Measurements from ENCODE around the gene KRTAP6-3.

The KRTAP6-3 gene

GRCh38 chr21:30592140-30592539 is at the start of gene KRTAP6-3:
Gene KRTAP6-3, plus strand, starts transcription at chr21:30592440. Its CDS starts 6 bp downstream, at chr21:30592446.
- no peak for DNase-seq

GRCh38 chr21:30552782-30553181 is 39.5 kb upstream of the KRTAP6-3 start:
- DNase-seq = no peak

GRCh38 chr21:30555095-30555494 is 37.1 kb upstream of the KRTAP6-3 start:
- DNase-seq = no peak

GRCh38 chr21:30561264-30561895 is 30.9 kb upstream of the KRTAP6-3 start, which contains the start of gene KRTAP19-7:
Gene KRTAP19-7, minus strand, starts transcription at chr21:30561314. Its CDS starts 25 bp downstream, at chr21:30561289.
- DNase-seq = no peak

- no peak for DNase-seq
Measured at GRCh38 chr21:30561957-30562356, 30.3 kb upstream of the KRTAP6-3 start.

- no peak for DNase-seq
Measured at GRCh38 chr21:30563072-30563471, 29.2 kb upstream of the KRTAP6-3 start.

GRCh38 chr21:30563630-30564029 is 28.6 kb upstream of the KRTAP6-3 start:
- no peak for DNase-seq

GRCh38 chr21:30567617-30568016 is 24.6 kb upstream of the KRTAP6-3 start:
- no peak for DNase-seq

- DNase-seq = no peak
Measured at GRCh38 chr21:30577766-30578165, 14.5 kb upstream of the KRTAP6-3 start.

GRCh38 chr21:30579346-30579745 is 12.9 kb upstream of the KRTAP6-3 start:
- no peak for DNase-seq

GRCh38 chr21:30580132-30580531 is 12.1 kb upstream of the KRTAP6-3 start:
- DNase-seq = no peak

GRCh38 chr21:30582870-30583269 is 9.4 kb upstream of the KRTAP6-3 start:
- no peak for DNase-seq

GRCh38 chr21:30590297-30590696 is 1.9 kb upstream of the KRTAP6-3 start, which contains the start of gene KRTAP22-2:
Gene KRTAP22-2, minus strand, starts transcription at chr21:30590397.
- no peak for DNase-seq

GRCh38 chr21:30598802-30599201 is 6.6 kb downstream of the KRTAP6-3 start, which contains the start of gene KRTAP6-2:
Gene KRTAP6-2, minus strand, starts transcription at chr21:30598902. Its CDS starts 28 bp downstream, at chr21:30598874.
- DNase-seq = no peak

GRCh38 chr21:30600787-30601186 is 8.5 kb downstream of the KRTAP6-3 start, which contains the start of gene KRTAP22-1:
Gene KRTAP22-1, plus strand, starts transcription at chr21:30601087.
- DNase-seq = no peak

- no peak for DNase-seq
Measured at GRCh38 chr21:30605968-30606367, 13.7 kb downstream of the KRTAP6-3 start.

GRCh38 chr21:30612132-30612531 is 19.9 kb downstream of the KRTAP6-3 start:
- no peak for DNase-seq

- no peak for DNase-seq
Measured at GRCh38 chr21:30613836-30614235, 21.6 kb downstream of the KRTAP6-3 start, which contains the start of gene KRTAP6-1. Gene KRTAP6-1, minus strand, starts transcription at chr21:30613930. Its CDS starts 26 bp downstream, at chr21:30613904.

- DNase-seq = no peak
Measured at GRCh38 chr21:30615199-30615598, 23.0 kb downstream of the KRTAP6-3 start.

GRCh38 chr21:30616125-30616524 is 23.9 kb downstream of the KRTAP6-3 start, which contains the start of gene KRTAP20-1:
Gene KRTAP20-1, plus strand, starts transcription at chr21:30616425. Its CDS starts 30 bp downstream, at chr21:30616455.
- DNase-seq = no peak

- no peak for DNase-seq
Measured at GRCh38 chr21:30620080-30620479, 27.8 kb downstream of the KRTAP6-3 start.

- no peak for DNase-seq
Measured at GRCh38 chr21:30620522-30620921, 28.3 kb downstream of the KRTAP6-3 start, which contains the start of gene KRTAP20-4. Gene KRTAP20-4, plus strand, starts transcription at chr21:30620627.

GRCh38 chr21:30623362-30623761 is 31.1 kb downstream of the KRTAP6-3 start:
- no peak for DNase-seq

- no peak for DNase-seq
Measured at GRCh38 chr21:30625449-30626165, 33.4 kb downstream of the KRTAP6-3 start.
